HuH-7 (cell line): Measurements from ENCODE around the gene CLEC14A.

Source experiments
- DNase-seq: peaks from one replicate; pipeline ENCODE4 v3.0.0; 2011; ENCODE audit warnings: low spot score

The CLEC14A gene

GRCh38 chr14:38205949-38206665, 49.8 kb downstream of the CLEC14A start:
- DNase-seq: no peak

- no peak for DNase-seq
Observed at GRCh38 chr14:38205119-38205813, 50.6 kb downstream of the CLEC14A start.

DNA sequence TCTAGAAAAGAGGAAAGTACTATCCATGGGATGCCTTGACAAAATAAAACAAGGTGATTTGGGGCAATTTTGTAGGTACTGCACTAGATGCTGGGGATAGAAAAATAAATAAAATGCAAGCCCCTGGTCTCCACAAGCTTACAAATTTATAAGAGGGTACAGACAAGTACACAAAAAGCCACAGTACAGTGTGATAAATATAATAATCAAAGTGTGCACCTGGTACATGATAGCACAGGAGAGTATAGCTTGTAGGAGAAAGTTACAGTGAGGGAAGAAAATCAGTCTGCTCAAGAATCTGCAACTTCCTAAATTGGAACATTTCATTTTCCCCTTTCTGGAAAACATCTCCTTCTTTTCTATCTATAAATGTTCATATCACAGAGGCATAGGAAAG, 51.2 kb downstream of the CLEC14A start:
- no peak for DNase-seq
